CD14-positive monocyte (primary cell): Measurements from ENCODE around the gene ALPG. TPM values are rescaled to one million over a fixed set of nuclear protein-coding genes. Genes with fewer than 3 reads are reported as not detected.
"Not testable (repeated sequence)": the region's sequence is repeated elsewhere in the genome, so short reads cannot be mapped to it uniquely, and the experiment has no call there.

Experiments
- DNase-seq, 3 donors: peaks; one replicate each; pipeline ENCODE4 v3.0.0-alpha.2; 2011 to 2022
- H2AFZ ChIP-seq: 2 replicates; pipeline ENCODE4 v1.6.0; 2012; ENCODE audit warnings: mild to moderate bottlenecking, low read depth, low read length, inconsistent platforms; ENCODE audit not compliant: insufficient read depth, poor library complexity, severe bottlenecking
- H3K27ac ChIP-seq, 2 donors: 1 replicate in 1 of 2; 2 replicates in 1 of 2; pipeline ENCODE4 v1.5.1; 2012 to 2013; ENCODE audit warnings: low read length in 2 of 2, control low read depth in 1 of 2, inconsistent platforms in 1 of 2, low read depth in 1 of 2, mild to moderate bottlenecking in 1 of 2
- H3K27me3 ChIP-seq, 2 donors: one replicate each; pipeline versions ENCODE4 v1.6.0 to v1.6.1; 2011 to 2013; ENCODE audit warnings: low read length in 2 of 2; ENCODE audit not compliant: control insufficient read depth in 2 of 2, insufficient read depth in 2 of 2
- H3K36me3 ChIP-seq, 2 donors: replicated peaks in 1 of 2; 1 replicate in 1 of 2; 2 replicates in 1 of 2; pipeline versions ENCODE4 v1.5.1 to v1.6.1; 2012 to 2013; ENCODE audit warnings: low read length in 2 of 2, control low read depth in 1 of 2, inconsistent platforms in 1 of 2, mild to moderate bottlenecking in 1 of 2; ENCODE audit not compliant: insufficient read depth in 2 of 2, control insufficient read depth in 1 of 2
- H3K4me1 ChIP-seq, 2 donors: 1 replicate in 1 of 2; 2 replicates in 1 of 2; pipeline versions ENCODE4 v1.5.1 to v1.6.1; 2012 to 2013; ENCODE audit warnings: low read length in 2 of 2, control low read depth in 1 of 2, inconsistent platforms in 1 of 2, mild to moderate bottlenecking in 1 of 2, moderate library complexity in 1 of 2; ENCODE audit not compliant: insufficient read depth in 2 of 2, control insufficient read depth in 1 of 2
- H3K4me2 ChIP-seq: replicated peaks from 2 replicates; pipeline ENCODE3; 2012; ENCODE audit warnings: low read length, moderate library complexity, mild to moderate bottlenecking; ENCODE audit not compliant: poor library complexity, severe bottlenecking; ENCODE audit errors: extremely low read depth
- H3K4me3 ChIP-seq, 3 experiments: fragments of 200-600 bp in 1 of 3; sonication (generic) in 1 of 3; replicated peaks in 1 of 3; 1 replicate in 2 of 3; 2 replicates in 1 of 3; pipeline ENCODE4 v1.5.1; 2011 to 2013; ENCODE audit warnings: low read length in 3 of 3, mild to moderate bottlenecking in 3 of 3, control low read depth in 2 of 3, low read depth in 2 of 3, inconsistent platforms in 1 of 3, moderate library complexity in 1 of 3
- H3K79me2 ChIP-seq: 2 replicates; pipeline ENCODE4 v1.6.0; 2012; ENCODE audit warnings: mild to moderate bottlenecking, control low read depth, inconsistent platforms, low read length, moderate library complexity; ENCODE audit not compliant: insufficient read depth
- H3K9ac ChIP-seq: 2 replicates; pipeline ENCODE4 v1.6.0; 2017; ENCODE audit warnings: low read length, mild to moderate bottlenecking; ENCODE audit not compliant: insufficient read depth, poor library complexity, severe bottlenecking
- H3K9me3 ChIP-seq, 2 donors: replicated peaks in 1 of 2; 1 replicate in 1 of 2; 2 replicates in 1 of 2; pipeline versions ENCODE4 v1.5.1 to v1.6.1; 2012 to 2013; ENCODE audit warnings: low read length in 2 of 2, control low read depth in 1 of 2; ENCODE audit not compliant: control insufficient read depth in 1 of 2, insufficient read depth in 1 of 2
- H4K20me1 ChIP-seq: 2 replicates; pipeline ENCODE4 v1.6.0; 2012; ENCODE audit warnings: mild to moderate bottlenecking, low read length, control low read depth, moderate library complexity; ENCODE audit not compliant: insufficient read depth
- H3K27ac Mint-ChIP-seq, 7 donors: one replicate each; pipeline ENCODE4 v1.8.0; 2020; ENCODE audit warnings: mild to moderate bottlenecking in 7 of 7, mixed read lengths in 7 of 7, moderate library complexity in 6 of 7, inconsistent platforms in 2 of 7
- H3K27me3 Mint-ChIP-seq, 3 donors: one replicate each; pipeline ENCODE4 v1.8.0; 2021 to 2022; ENCODE audit warnings: low read depth in 3 of 3, mild to moderate bottlenecking in 3 of 3, mixed read lengths in 3 of 3, moderate library complexity in 3 of 3, inconsistent platforms in 1 of 3
- H3K36me3 Mint-ChIP-seq, 2 donors: one replicate each; pipeline ENCODE4 v1.8.0; 2020; ENCODE audit warnings: mixed read lengths in 2 of 2, inconsistent platforms in 1 of 2, mild to moderate bottlenecking in 1 of 2
- H3K4me1 Mint-ChIP-seq: one replicate; pipeline ENCODE4 v1.8.0; 2020; ENCODE audit warnings: mild to moderate bottlenecking, mixed read lengths
- H3K4me3 Mint-ChIP-seq, 2 donors: one replicate each; pipeline ENCODE4 v1.8.0; 2020; ENCODE audit warnings: mild to moderate bottlenecking in 2 of 2, mixed read lengths in 2 of 2, moderate library complexity in 1 of 2
- H3K9me3 Mint-ChIP-seq, 7 donors: one replicate each; pipeline ENCODE4 v1.8.0; 2020 to 2022; ENCODE audit warnings: mixed read lengths in 7 of 7, mild to moderate bottlenecking in 6 of 7, moderate library complexity in 6 of 7, inconsistent platforms in 2 of 7
- CTCF ChIP-seq: fragments of 200-600 bp; IDR thresholded peaks from one replicate; pipeline ENCODE4 v1.8.0; 2022; ENCODE audit warnings: antibody characterized with exemption, mild to moderate bottlenecking
- WGBS: methylation state at CpG from one replicate; pipeline ENCODE4 v1.1.5; 2013; ENCODE audit warnings: missing lambda C conversion rate; ENCODE audit not compliant: insufficient coverage; 5-methylcytosine and 5-hydroxymethylcytosine counted together
- intact Hi-C, 2 donors: fragments of 100-400 bp; cut with micrococcal nuclease; formaldehyde crosslinking; loops; one replicate each; pipeline versions ENCODE4 v1.15.0 to v1.15.1; 2023
- polyA plus RNA-seq, 3 donors: library from polyadenylated mRNA; depleted of rRNA in 1 of 3; unstranded in 2 of 3; stranded (reverse) in 1 of 3; fragments of 300-500 nt in 2 of 3; fragments of >200 nt in 1 of 3; fragmentation: Illumina TruSeq in 2 of 3; gene quantifications; 1 replicate in 2 of 3; 2 replicates in 1 of 3; pipeline ENCODE4 v1.2.3, GENCODE V29; 2012 to 2021

Gene ALPG
- polyA plus RNA-seq, 3 donors: not detected

GRCh38 chr2:232408269-232408668, 1.6 kb downstream of the ALPG start:
- H3K9me3 Mint-ChIP-seq, H3K9me3 ChIP-seq, H3K36me3 ChIP-seq, DNase-seq, H4K20me1 ChIP-seq, H3K4me3 Mint-ChIP-seq, H2AFZ ChIP-seq, H3K9ac ChIP-seq, H3K4me1 ChIP-seq, H3K27ac Mint-ChIP-seq, H3K4me2 ChIP-seq, H3K27ac ChIP-seq, intact Hi-C loops, H3K4me1 Mint-ChIP-seq, H3K36me3 Mint-ChIP-seq, H3K4me3 ChIP-seq, H3K79me2 ChIP-seq: not testable (repeated sequence)
- H3K27me3 Mint-ChIP-seq: peaks cover 10 to 26% (median 15%) of the 10 kb centered on the region in 3 donors
- H3K27me3 ChIP-seq: peaks cover 0 to 11% of the 10 kb centered on the region in 2 donors
- WGBS: 83% methylated on average over 1 of the region's 10 CpGs

GRCh38 chr2:232409617-232410016, 3.0 kb downstream of the ALPG start:
- H4K20me1 ChIP-seq, H3K9me3 ChIP-seq, H3K4me2 ChIP-seq, DNase-seq, H3K36me3 Mint-ChIP-seq, H3K4me3 ChIP-seq, H3K79me2 ChIP-seq, H2AFZ ChIP-seq, H3K4me3 Mint-ChIP-seq, H3K36me3 ChIP-seq, H3K4me1 Mint-ChIP-seq, H3K27ac ChIP-seq, H3K9ac ChIP-seq, H3K27ac Mint-ChIP-seq, H3K9me3 Mint-ChIP-seq, intact Hi-C loops, H3K4me1 ChIP-seq: not testable (repeated sequence)
- peaks cover 17 to 36% (median 21%) of the 10 kb centered on the region in 3 donors for H3K27me3 Mint-ChIP-seq
- H3K27me3 ChIP-seq: peaks cover 0 to 18% of the 10 kb centered on the region in 2 donors
- 93% methylated on average over 39 of the region's 40 CpGs for WGBS

- peaks cover 3% of the 10 kb centered on the region for H3K4me1 Mint-ChIP-seq
- no peaks in the 10 kb centered on the region for H3K9me3 ChIP-seq
- no peaks in the 10 kb centered on the region for H3K36me3 ChIP-seq
Measured at GRCh38 chr2:232410238-232410900, 3.7 kb downstream of the ALPG start.

More at GRCh38 chr2:232410238-232410900, 3.7 kb downstream of the ALPG start:
- Mint-ChIP-seq H3K27ac (no peak overlapping the region), H3K27me3 (peaks cover 17 to 32% (median 26%) of the 10 kb centered on the region in 3 donors), H3K9me3 (no peaks in the 10 kb centered on the region), H3K36me3 (no peaks in the 10 kb centered on the region), H3K4me3 (no peak overlapping the region)
- H3K9ac ChIP-seq: no peak overlapping the region
- no peaks in the 10 kb centered on the region for H4K20me1 ChIP-seq
- H2AFZ ChIP-seq: no peak overlapping the region
- H3K4me3 ChIP-seq: no peak overlapping the region
- no peak overlapping the region for H3K4me2 ChIP-seq
- H3K79me2 ChIP-seq: no peaks in the 10 kb centered on the region
- H3K27ac ChIP-seq: no peak overlapping the region
- peaks cover 0 to 19% of the 10 kb centered on the region in 2 donors for H3K27me3 ChIP-seq
- DNase-seq: no peak
- H3K4me1 ChIP-seq: no peaks in the 10 kb centered on the region
- no peak for TF ChIP-seq CTCF
- intact Hi-C loops: no loop called here
- WGBS: 100% methylated on average over 5 of the region's 7 CpGs
